Osteocyte (in vitro differentiated cells): ENCODE results near the gene NEK7. TPM values are rescaled to one million over a fixed set of nuclear protein-coding genes. Genes with fewer than 3 reads are reported as not detected.

Experiments
- DNase-seq: peaks from one replicate; pipeline ENCODE4 v3.0.0; 2021; ENCODE audit warnings: mixed read lengths; ENCODE audit not compliant: unreplicated experiment; ENCODE audit errors: extremely low spot score
- H3K27ac Mint-ChIP-seq: one replicate; pipeline ENCODE4 v1.8.0; 2021; ENCODE audit warnings: mild to moderate bottlenecking, mixed read lengths; ENCODE audit not compliant: unreplicated experiment
- H3K27me3 Mint-ChIP-seq: one replicate; pipeline ENCODE4 v1.8.0; 2021; ENCODE audit warnings: mixed read lengths; ENCODE audit not compliant: unreplicated experiment
- H3K36me3 Mint-ChIP-seq: one replicate; pipeline ENCODE4 v1.8.0; 2021; ENCODE audit warnings: mixed read lengths; ENCODE audit not compliant: unreplicated experiment
- H3K4me1 Mint-ChIP-seq: one replicate; pipeline ENCODE4 v1.8.0; 2021; ENCODE audit warnings: mixed read lengths; ENCODE audit not compliant: unreplicated experiment
- H3K4me3 Mint-ChIP-seq: one replicate; pipeline ENCODE4 v1.8.0; 2021; ENCODE audit warnings: mild to moderate bottlenecking, moderate library complexity, mixed read lengths; ENCODE audit not compliant: unreplicated experiment
- H3K9me3 Mint-ChIP-seq: one replicate; pipeline ENCODE4 v1.8.0; 2021; ENCODE audit warnings: mixed read lengths; ENCODE audit not compliant: unreplicated experiment
- total RNA-seq: library from RNA; stranded (reverse); gene quantifications from 2 replicates; pipeline ENCODE4 v1.2.1, GENCODE V29; 2021
- TF ChIP-seq, protein P1 (sequence below): fragments of 200-600 bp; sonication (generic); IDR thresholded peaks from 2 replicates; pipeline ENCODE4 v1.5.0; 2021; ENCODE audit warnings: antibody characterized with exemption, mild to moderate bottlenecking, moderate library complexity

NEK7 gene
- total RNA-seq, 1 donor from 2014 or later = 61.6 TPM

DNA sequence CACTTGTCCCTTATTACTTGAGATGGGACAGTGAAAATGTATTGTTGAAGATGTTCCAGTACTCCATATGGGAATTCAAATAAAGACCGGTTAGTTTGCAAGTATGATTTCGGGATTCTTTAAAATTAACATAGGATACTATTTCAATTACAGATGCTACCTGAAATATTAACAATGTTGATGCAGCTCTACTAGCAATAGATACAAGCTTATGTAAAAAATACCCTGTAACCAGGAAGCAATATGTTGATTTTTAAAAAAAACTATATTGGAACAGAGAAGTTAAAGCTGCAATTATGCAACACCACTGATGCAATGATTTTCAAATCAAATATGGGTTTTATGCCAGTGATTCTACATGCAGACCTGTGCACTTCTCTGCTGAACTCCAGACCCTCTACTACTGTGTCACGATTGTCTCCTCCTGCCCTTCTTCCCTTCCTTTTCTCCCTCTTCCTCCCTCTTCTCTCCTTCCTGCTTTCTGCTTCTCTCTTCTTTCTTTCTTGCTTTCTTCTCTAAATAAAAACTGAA lies 204.5 kb downstream of the NEK7 start:
- Mint-ChIP-seq H3K27ac (no peak overlapping the region), H3K4me3 (no peak overlapping the region), H3K4me1 (peaks cover 25% of the 10 kb centered on the region), H3K36me3 (no peaks in the 10 kb centered on the region), H3K9me3 (no peaks in the 10 kb centered on the region), H3K27me3 (no peaks in the 10 kb centered on the region)
- TF ChIP-seq, protein P1, sequence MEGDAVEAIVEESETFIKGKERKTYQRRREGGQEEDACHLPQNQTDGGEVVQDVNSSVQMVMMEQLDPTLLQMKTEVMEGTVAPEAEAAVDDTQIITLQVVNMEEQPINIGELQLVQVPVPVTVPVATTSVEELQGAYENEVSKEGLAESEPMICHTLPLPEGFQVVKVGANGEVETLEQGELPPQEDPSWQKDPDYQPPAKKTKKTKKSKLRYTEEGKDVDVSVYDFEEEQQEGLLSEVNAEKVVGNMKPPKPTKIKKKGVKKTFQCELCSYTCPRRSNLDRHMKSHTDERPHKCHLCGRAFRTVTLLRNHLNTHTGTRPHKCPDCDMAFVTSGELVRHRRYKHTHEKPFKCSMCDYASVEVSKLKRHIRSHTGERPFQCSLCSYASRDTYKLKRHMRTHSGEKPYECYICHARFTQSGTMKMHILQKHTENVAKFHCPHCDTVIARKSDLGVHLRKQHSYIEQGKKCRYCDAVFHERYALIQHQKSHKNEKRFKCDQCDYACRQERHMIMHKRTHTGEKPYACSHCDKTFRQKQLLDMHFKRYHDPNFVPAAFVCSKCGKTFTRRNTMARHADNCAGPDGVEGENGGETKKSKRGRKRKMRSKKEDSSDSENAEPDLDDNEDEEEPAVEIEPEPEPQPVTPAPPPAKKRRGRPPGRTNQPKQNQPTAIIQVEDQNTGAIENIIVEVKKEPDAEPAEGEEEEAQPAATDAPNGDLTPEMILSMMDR = no peak
- no peak for DNase-seq

DNA sequence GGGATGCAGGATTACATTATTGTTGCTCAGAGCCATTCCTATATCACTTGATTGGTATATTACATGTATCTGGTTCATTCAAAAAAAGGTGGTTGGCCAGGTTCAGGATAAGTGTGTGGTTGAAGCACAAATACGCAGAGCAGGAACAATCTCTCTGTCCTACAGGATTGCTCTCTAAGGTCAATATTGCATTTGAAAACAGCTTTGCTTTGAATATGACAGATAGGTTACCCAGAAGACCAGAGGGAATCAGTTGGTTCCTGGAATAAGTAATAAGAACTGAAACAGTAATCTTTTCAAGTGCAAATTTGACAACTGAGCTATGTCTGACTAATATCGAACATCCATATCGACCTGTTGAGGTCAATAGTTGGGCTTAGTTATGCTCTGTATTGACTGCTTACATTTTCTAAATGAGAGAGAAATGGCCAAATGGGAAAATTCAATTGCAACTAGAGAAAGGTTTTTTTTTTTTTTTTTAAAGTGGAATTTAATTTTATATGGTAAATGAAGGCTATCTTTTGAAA lies 206.9 kb downstream of the NEK7 start:
- H3K4me1 Mint-ChIP-seq = peaks cover 25% of the 10 kb centered on the region
- no peak overlapping the region for H3K27ac Mint-ChIP-seq
- peaks cover 3% of the 10 kb centered on the region for H3K9me3 Mint-ChIP-seq
- H3K36me3 Mint-ChIP-seq = no peaks in the 10 kb centered on the region
- TF ChIP-seq, protein P1 = no peak
- no peaks in the 10 kb centered on the region for H3K27me3 Mint-ChIP-seq
- no peak overlapping the region for H3K4me3 Mint-ChIP-seq
- DNase-seq = no peak

GRCh38 chr1:198364471-198364870 lies 207.7 kb downstream of the NEK7 start:
- TF ChIP-seq, protein P1 = no peak
- peaks cover 25% of the 10 kb centered on the region for H3K4me1 Mint-ChIP-seq
- H3K36me3 Mint-ChIP-seq = no peaks in the 10 kb centered on the region
- no peak overlapping the region for H3K4me3 Mint-ChIP-seq
- no peaks in the 10 kb centered on the region for H3K27me3 Mint-ChIP-seq
- no peak for DNase-seq
- H3K27ac Mint-ChIP-seq = no peak overlapping the region
- peaks cover 3% of the 10 kb centered on the region for H3K9me3 Mint-ChIP-seq

DNA sequence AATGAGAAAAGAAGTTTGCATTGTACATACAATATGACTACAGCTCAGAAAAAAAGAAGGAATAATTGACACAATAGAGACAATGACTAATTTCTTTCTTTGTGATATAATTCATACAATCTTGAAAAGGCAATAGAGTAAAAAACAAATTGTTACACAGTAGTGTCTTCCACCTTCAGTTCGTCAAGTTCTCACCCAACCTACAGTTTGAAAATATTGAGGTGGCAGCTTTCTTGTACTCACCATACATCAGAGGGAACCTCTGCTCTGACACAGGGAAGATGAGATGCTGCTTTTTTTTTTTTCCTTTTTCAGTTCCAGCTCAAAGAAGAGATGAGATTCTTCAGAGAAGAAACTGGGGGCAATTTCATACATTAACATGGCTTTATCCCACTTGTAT lies 210.5 kb downstream of the NEK7 start:
- no peak for DNase-seq
- H3K4me3 Mint-ChIP-seq = no peak overlapping the region

GRCh38 chr1:198370996-198371395 lies 214.2 kb downstream of the NEK7 start:
- Mint-ChIP-seq H3K27me3 (no peaks in the 10 kb centered on the region), H3K4me1 (peaks cover 4% of the 10 kb centered on the region), H3K9me3 (peaks cover 10% of the 10 kb centered on the region), H3K27ac (no peak overlapping the region), H3K4me3 (no peak overlapping the region), H3K36me3 (no peaks in the 10 kb centered on the region)
- TF ChIP-seq, protein P1 = no peak
- DNase-seq = no peak

More for the DNA sequence above, 210.5 kb downstream of the NEK7 start:
- Mint-ChIP-seq H3K9me3 (peaks cover 3% of the 10 kb centered on the region), H3K27me3 (no peaks in the 10 kb centered on the region), H3K27ac (no peak overlapping the region), H3K36me3 (no peaks in the 10 kb centered on the region), H3K4me1 (peaks cover 22% of the 10 kb centered on the region)
- TF ChIP-seq, protein P1 = no peak

Other genes starting within 250 kb of the NEK7 start
- not detected in 2 replicates for gene LHX9, start 239.6 kb upstream of the NEK7 start, total RNA-seq